GM12892 (cell line): ENCODE measurements around the gene GRAP2.

Experiments used
- POLR2A ChIP-seq: IDR thresholded peaks from 2 replicates; pipeline ENCODE4 v1.6.1; 2011; ENCODE audit warnings: low read depth, low read length, control low read depth
- POLR2AphosphoS5 ChIP-seq: IDR thresholded peaks from 2 replicates; pipeline ENCODE4 v1.6.1; 2011; ENCODE audit warnings: low read depth, low read length, control low read depth
- TAF1 ChIP-seq: IDR thresholded peaks from 2 replicates; pipeline ENCODE4 v1.6.1; 2011; ENCODE audit warnings: low read depth, mild to moderate bottlenecking, control low read depth, low read length, borderline replicate concordance

DNA sequence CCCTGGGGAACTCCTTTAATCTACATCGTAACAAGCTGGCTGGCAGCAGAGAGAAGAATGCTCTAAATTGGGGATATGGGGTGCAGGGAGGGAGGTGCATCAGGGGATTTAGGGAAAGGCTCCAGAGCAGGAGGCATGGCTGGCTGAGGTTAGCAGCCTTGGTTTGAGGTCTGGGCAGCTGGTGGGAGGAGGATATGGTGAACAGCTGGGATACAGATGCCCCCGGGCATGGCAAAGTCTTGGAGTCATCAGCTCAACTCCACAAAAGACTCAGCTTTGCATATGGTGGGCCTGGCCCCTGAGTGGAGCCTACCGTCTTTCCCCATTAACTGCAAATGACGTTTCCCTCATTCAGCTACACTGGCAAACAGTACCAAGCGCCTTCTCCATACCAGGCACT lies 99.3 kb downstream of the GRAP2 start:
- TF ChIP-seq POLR2A = no peak
- no peak for TF ChIP-seq POLR2AphosphoS5
- no peak for TF ChIP-seq TAF1
